ENCODE data around the gene IFT80. TPM values are rescaled to one million over a fixed set of nuclear protein-coding genes. Genes with fewer than 3 reads are reported as not detected.

Gene IFT80
- total and polyA plus RNA-seq, 10 of the 15 experiments (the other 5 are each of a cell fraction or from before 2014, with no cell fraction given): 6.5 to 21.5 (median 14.1) TPM

GRCh38 chr3:160226026-160226907 lies 172.8 kb downstream of the IFT80 start (continued):
- TF ChIP-seq E2F8 (IDR thresholded peaks at IDR 0.05; ENCODE audit: low read depth, partially characterized antibody): no peak
- TF ChIP-seq MXI1 (IDR thresholded peaks at IDR 0.05; ENCODE audit: low read depth, low read length): no peak
- TF ChIP-seq ZBTB11 (CRISPR knock-in tag; IDR thresholded peaks at IDR 0.05): no peak
- TF ChIP-seq NKRF (conservative IDR thresholded peaks at IDR 0.05): no peak
- no peak for TF ChIP-seq MYB (IDR thresholded peaks at IDR 0.05; ENCODE audit: borderline replicate concordance, low read depth, low read length)

All from GM12878 (cell line).